Fibroblast of mammary gland (primary cell): Measurements from ENCODE around the gene RRP15.

ENCODE experiments used
- DNase-seq: peaks from one replicate; pipeline ENCODE4 v3.0.0-alpha.2; 2010; ENCODE audit warnings: low read depth
- H3K4me3 ChIP-seq: 2 replicates; pipeline ENCODE4 v1.5.1; 2011; ENCODE audit warnings: low read depth, mild to moderate bottlenecking, low read length, moderate library complexity; ENCODE audit not compliant: control insufficient read depth
- CTCF ChIP-seq: conservative IDR thresholded peaks from 2 replicates; pipeline ENCODE4 v1.5.1; 2011; ENCODE audit warnings: low read depth, low read length, inconsistent platforms; ENCODE audit not compliant: control insufficient read depth, insufficient read depth

Gene RRP15

GRCh38 chr1:218362418-218363076, 77.5 kb downstream of the RRP15 start:
- no peak for TF ChIP-seq CTCF
- H3K4me3 ChIP-seq, result no peak overlapping the region
- DNase-seq, result no peak

- TF ChIP-seq CTCF, result no peak
- H3K4me3 ChIP-seq, result no peak overlapping the region
- DNase-seq, result no peak
These were observed 78.0 kb downstream of the RRP15 start for GRCh38 chr1:218363141-218363540.

- DNase-seq, result no peak
- no peak overlapping the region for H3K4me3 ChIP-seq
- no peak for TF ChIP-seq CTCF
These were observed 79.1 kb downstream of the RRP15 start for GRCh38 chr1:218364028-218364710.

GRCh38 chr1:218365226-218365999, 80.3 kb downstream of the RRP15 start:
- H3K4me3 ChIP-seq, result no peak overlapping the region
- TF ChIP-seq CTCF, result no peak
- no peak for DNase-seq

- TF ChIP-seq CTCF, result no peak
- no peak for DNase-seq
These were observed 81.4 kb downstream of the RRP15 start for GRCh38 chr1:218366322-218367052.

GRCh38 chr1:218367118-218367517, 82.0 kb downstream of the RRP15 start:
- no peak overlapping the region for H3K4me3 ChIP-seq
- no peak for TF ChIP-seq CTCF
- no peak for DNase-seq

More at GRCh38 chr1:218366322-218367052, 81.4 kb downstream of the RRP15 start:
- no peak overlapping the region for H3K4me3 ChIP-seq
